RWPE2 (cell line): ENCODE data around the gene TPRX1.
"Not testable (repeated sequence)": the region's sequence is repeated elsewhere in the genome, so short reads cannot be mapped to it uniquely, and the experiment has no call there.

Source experiments
- ATAC-seq: fragments of 200-7000 bp; cut with Tn5 transposase; 3 replicates; pipeline ENCODE4 v1.9.1; 2021; ENCODE audit warnings: low read depth
- DNase-seq: peaks from one replicate; pipeline ENCODE4 v3.0.0-alpha.2; 2020; ENCODE audit warnings: low spot score
- H3K27ac ChIP-seq: fragments of 450-650 bp; 2 replicates; pipeline ENCODE4 v1.5.1; 2017; ENCODE audit warnings: mild to moderate bottlenecking; ENCODE audit not compliant: poor library complexity, severe bottlenecking
- H3K27me3 ChIP-seq: fragments of 250-450 bp; sonication (Bioruptor Pico); 2 replicates; pipeline ENCODE4 v1.5.1; 2021; ENCODE audit warnings: mild to moderate bottlenecking, moderate library complexity; ENCODE audit not compliant: insufficient read depth, poor library complexity, severe bottlenecking
- H3K36me3 ChIP-seq: fragments of 250-450 bp; sonication (Bioruptor Pico); 2 replicates; pipeline ENCODE4 v1.5.1; 2020; ENCODE audit warnings: low read depth, mild to moderate bottlenecking, moderate library complexity
- H3K4me1 ChIP-seq: fragments of 250-450 bp; sonication (Bioruptor Pico); 2 replicates; pipeline ENCODE4 v1.5.1; 2021; ENCODE audit warnings: mild to moderate bottlenecking, moderate library complexity; ENCODE audit not compliant: insufficient read depth, poor library complexity, severe bottlenecking
- H3K4me3 ChIP-seq: fragments of 250-450 bp; sonication (Bioruptor Pico); 2 replicates; pipeline ENCODE4 v1.5.1; 2021; ENCODE audit warnings: mild to moderate bottlenecking, moderate library complexity; ENCODE audit not compliant: severe bottlenecking
- H3K9me3 ChIP-seq: fragments of 250-450 bp; sonication (Bioruptor Pico); 2 replicates; pipeline ENCODE4 v1.5.1; 2021; ENCODE audit warnings: mild to moderate bottlenecking, moderate library complexity; ENCODE audit not compliant: severe bottlenecking
- TF ChIP-seq, protein P1 (sequence below): fragments of 450-650 bp; IDR thresholded peaks from one replicate; pipeline ENCODE4 v1.5.1; 2017; ENCODE audit warnings: mild to moderate bottlenecking, moderate library complexity; ENCODE audit not compliant: poor library complexity, severe bottlenecking

The TPRX1 gene

DNA sequence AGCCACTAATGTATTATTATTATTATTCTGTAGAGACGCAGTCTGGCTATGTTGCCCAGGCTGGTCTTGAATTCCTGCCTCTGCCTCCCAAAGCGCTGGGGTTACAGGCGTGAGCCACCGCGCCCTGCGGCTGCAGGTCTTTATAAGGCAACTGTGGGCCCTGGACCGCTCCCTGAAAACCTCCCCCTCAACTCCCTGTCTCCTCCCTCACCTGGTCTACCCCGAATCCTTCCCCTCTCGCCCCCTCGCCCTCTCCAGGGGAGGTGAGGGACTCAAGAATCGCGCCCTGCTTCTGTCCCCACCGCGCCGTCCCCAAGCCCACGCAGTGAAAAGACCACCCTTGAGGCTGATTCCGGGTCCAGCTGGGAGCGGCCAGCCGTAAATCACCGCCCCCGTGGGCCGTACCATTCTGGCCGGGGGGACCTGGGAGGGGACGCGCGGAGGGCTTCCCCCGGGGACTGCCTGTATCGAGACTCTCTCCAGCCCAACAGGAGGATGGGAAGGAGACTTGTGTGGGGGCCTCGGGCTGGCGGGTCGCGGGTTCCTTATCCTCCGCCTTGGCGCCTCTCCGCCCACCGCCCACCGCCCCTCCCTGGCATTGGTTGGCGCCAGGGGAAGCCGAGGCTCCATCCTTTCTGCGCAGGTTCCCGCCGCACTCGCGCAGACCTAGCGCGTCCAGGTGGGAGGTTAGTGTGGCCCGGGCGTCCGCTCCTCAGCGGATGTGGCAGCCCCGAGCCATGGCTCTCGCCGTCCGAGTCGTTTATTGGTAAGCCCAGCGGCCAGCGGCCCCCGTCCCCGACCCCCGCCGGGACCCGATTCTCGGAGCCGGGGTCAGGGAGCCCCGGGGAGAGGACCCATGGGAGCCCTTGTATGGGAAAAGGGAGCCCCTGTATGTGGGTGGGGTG, 26.1 kb downstream of the TPRX1 start, which contains the start of gene SELENOW:
TSS of gene SELENOW (plus strand) at position 655 of the 905 bp plus-strand sequence. CDS start at position 738, 83 bp downstream.
- TF ChIP-seq, protein P1, sequence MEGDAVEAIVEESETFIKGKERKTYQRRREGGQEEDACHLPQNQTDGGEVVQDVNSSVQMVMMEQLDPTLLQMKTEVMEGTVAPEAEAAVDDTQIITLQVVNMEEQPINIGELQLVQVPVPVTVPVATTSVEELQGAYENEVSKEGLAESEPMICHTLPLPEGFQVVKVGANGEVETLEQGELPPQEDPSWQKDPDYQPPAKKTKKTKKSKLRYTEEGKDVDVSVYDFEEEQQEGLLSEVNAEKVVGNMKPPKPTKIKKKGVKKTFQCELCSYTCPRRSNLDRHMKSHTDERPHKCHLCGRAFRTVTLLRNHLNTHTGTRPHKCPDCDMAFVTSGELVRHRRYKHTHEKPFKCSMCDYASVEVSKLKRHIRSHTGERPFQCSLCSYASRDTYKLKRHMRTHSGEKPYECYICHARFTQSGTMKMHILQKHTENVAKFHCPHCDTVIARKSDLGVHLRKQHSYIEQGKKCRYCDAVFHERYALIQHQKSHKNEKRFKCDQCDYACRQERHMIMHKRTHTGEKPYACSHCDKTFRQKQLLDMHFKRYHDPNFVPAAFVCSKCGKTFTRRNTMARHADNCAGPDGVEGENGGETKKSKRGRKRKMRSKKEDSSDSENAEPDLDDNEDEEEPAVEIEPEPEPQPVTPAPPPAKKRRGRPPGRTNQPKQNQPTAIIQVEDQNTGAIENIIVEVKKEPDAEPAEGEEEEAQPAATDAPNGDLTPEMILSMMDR: no peak
- Histone ChIP-seq H3K4me3 (peak within 1 kb of the TSS; percentile 69), H3K27me3 (no peaks in the 10 kb centered on the region), H3K36me3 (peaks cover 29% of the 10 kb centered on the region), H3K27ac (peak within 1 kb of the TSS; percentile 57), H3K9me3 (no peaks in the 10 kb centered on the region), H3K4me1 (peaks cover 11% of the 10 kb centered on the region)
- DNase-seq: peak; percentile 83
- peak; percentile 82 for ATAC-seq

GRCh38 chr19:47777245-47778048, 26.9 kb downstream of the TPRX1 start:
- Histone ChIP-seq H3K36me3 (peaks cover 22% of the 10 kb centered on the region), H3K27ac (peak overlapping the region; percentile 57), H3K4me1 (peaks cover 11% of the 10 kb centered on the region), H3K4me3 (peak overlapping the region; percentile 69)
- not testable (repeated sequence) for ATAC-seq, H3K9me3 ChIP-seq, H3K27me3 ChIP-seq, DNase-seq

GRCh38 chr19:47776568-47776967, 27.8 kb downstream of the TPRX1 start:
- no peaks in the 10 kb centered on the region for H3K9me3 ChIP-seq
- TF ChIP-seq, protein P1: no peak
- peaks cover 11% of the 10 kb centered on the region for H3K4me1 ChIP-seq
- peak; percentile 64 for ATAC-seq
- H3K27ac ChIP-seq: peak overlapping the region; percentile 57
- no peak for DNase-seq
- peaks cover 15% of the 10 kb centered on the region for H3K36me3 ChIP-seq
- H3K27me3 ChIP-seq: no peaks in the 10 kb centered on the region
- no peak overlapping the region for H3K4me3 ChIP-seq

GRCh38 chr19:47771291-47771690, 33.1 kb downstream of the TPRX1 start:
- H3K9me3 ChIP-seq: not testable (repeated sequence)

GRCh38 chr19:47769534-47769933, 34.8 kb downstream of the TPRX1 start:
- TF ChIP-seq, protein P1: no peak
- Histone ChIP-seq H3K27me3 (no peaks in the 10 kb centered on the region), H3K9me3 (no peaks in the 10 kb centered on the region), H3K4me3 (no peak overlapping the region), H3K27ac (no peak overlapping the region), H3K36me3 (no peaks in the 10 kb centered on the region), H3K4me1 (no peaks in the 10 kb centered on the region)
- no peak for DNase-seq
- no peak for ATAC-seq

More at GRCh38 chr19:47771291-47771690, 33.1 kb downstream of the TPRX1 start:
- ATAC-seq, H3K36me3 ChIP-seq, H3K4me3 ChIP-seq, H3K27me3 ChIP-seq, DNase-seq, H3K4me1 ChIP-seq, H3K27ac ChIP-seq: not testable (repeated sequence)
